GM12878 (cell line): ENCODE data around the gene SRF. TPM values are rescaled to one million over a fixed set of nuclear protein-coding genes. Genes with fewer than 3 reads are reported as not detected.

Source experiments
- CBFB ChIP-seq: IDR thresholded peaks from 2 replicates; pipeline ENCODE4 v1.6.1; 2016; ENCODE audit warnings: antibody characterized with exemption, low read depth
- CBX5 ChIP-seq: sonication (generic); IDR thresholded peaks from 2 replicates; pipeline ENCODE4 v1.6.1; 2016; ENCODE audit warnings: low read depth, moderate library complexity, mild to moderate bottlenecking, inconsistent platforms
- CHD1 ChIP-seq: IDR thresholded peaks from 2 replicates; pipeline ENCODE4 v1.6.1; 2012; ENCODE audit warnings: low read depth, low read length, improper control_type of control experiment
- CHD2 ChIP-seq: IDR thresholded peaks from 2 replicates; pipeline ENCODE4 v1.6.1; 2011; ENCODE audit warnings: low read depth, low read length, improper control_type of control experiment, borderline replicate concordance
- CHD4 ChIP-seq: fragments of 200-600 bp; sonication (generic); IDR thresholded peaks from 2 replicates; pipeline ENCODE4 v1.6.1; 2016; ENCODE audit warnings: mild to moderate bottlenecking
- CREM ChIP-seq: IDR thresholded peaks from 2 replicates; pipeline ENCODE4 v1.6.1; 2014; ENCODE audit warnings: antibody characterized with exemption, low read depth
- CTCF ChIP-seq, 3 experiments: IDR thresholded peaks in 2 of 3; conservative IDR thresholded peaks in 1 of 3; 2 replicates each; pipeline ENCODE4 v1.5.1; 2011; ENCODE audit warnings: low read depth in 3 of 3, low read length in 3 of 3, mild to moderate bottlenecking in 3 of 3, control low read depth in 2 of 3, moderate library complexity in 2 of 3, inconsistent platforms in 1 of 3, mixed read lengths in 1 of 3; ENCODE audit not compliant: control insufficient read depth in 2 of 3, insufficient read depth in 1 of 3; ENCODE audit errors: extremely low read depth in 1 of 3
- EZH2 ChIP-seq: IDR thresholded peaks from 2 replicates; pipeline ENCODE4 v1.6.1; 2012; ENCODE audit warnings: low read depth, mild to moderate bottlenecking, control low read depth, inconsistent platforms, low read length, borderline replicate concordance; ENCODE audit not compliant: control insufficient read depth
- MAX ChIP-seq: IDR thresholded peaks from 2 replicates; pipeline ENCODE4 v1.6.1; 2012; ENCODE audit warnings: low read depth, low read length, improper control_type of control experiment
- NFIC ChIP-seq: IDR thresholded peaks from 2 replicates; pipeline ENCODE4 v1.6.1; 2012; ENCODE audit warnings: low read depth, mild to moderate bottlenecking, inconsistent platforms, low read length, moderate library complexity
- POLR2A ChIP-seq: IDR thresholded peaks from 2 replicates; pipeline ENCODE4 v1.6.1; 2011; ENCODE audit warnings: low read depth, mild to moderate bottlenecking, low read length
- POLR2AphosphoS5 ChIP-seq: IDR thresholded peaks from 2 replicates; pipeline ENCODE4 v1.6.1; 2011; ENCODE audit warnings: mild to moderate bottlenecking, low read length, inconsistent platforms
- RAD51 ChIP-seq: fragments of 450-650 bp; IDR thresholded peaks from 2 replicates; pipeline ENCODE4 v1.6.1; 2016; ENCODE audit warnings: moderate library complexity, mild to moderate bottlenecking, inconsistent platforms
- RB1 ChIP-seq: fragments of 450-650 bp; formaldehyde crosslinking; IDR thresholded peaks from 2 replicates; pipeline ENCODE4 v1.6.1; 2017; ENCODE audit warnings: mild to moderate bottlenecking, borderline replicate concordance
- RUNX3 ChIP-seq: IDR thresholded peaks from 2 replicates; pipeline ENCODE4 v1.6.1; 2012; ENCODE audit warnings: low read length, inconsistent platforms
- STAT3 ChIP-seq: IDR thresholded peaks from 2 replicates; pipeline ENCODE4 v1.6.1; 2011; ENCODE audit warnings: low read depth, low read length, improper control_type of control experiment
- TARDBP ChIP-seq: IDR thresholded peaks from 2 replicates; pipeline ENCODE4 v1.6.1; 2016; ENCODE audit warnings: borderline replicate concordance
- TCF12 ChIP-seq: IDR thresholded peaks from 2 replicates; pipeline ENCODE4 v1.6.1; 2011; ENCODE audit warnings: low read depth, mild to moderate bottlenecking, low read length
- TCF3 ChIP-seq: IDR thresholded peaks from 2 replicates; pipeline ENCODE4 v1.6.1; 2012; ENCODE audit warnings: low read depth, mild to moderate bottlenecking, low read length, borderline replicate concordance; ENCODE audit not compliant: insufficient read depth
- WRNIP1 ChIP-seq: IDR thresholded peaks from 2 replicates; pipeline ENCODE4 v1.6.1; 2011; ENCODE audit warnings: low read depth, low read length, improper control_type of control experiment, borderline replicate concordance
- polyA plus RNA-seq, 11 experiments: library from polyadenylated mRNA; depleted of rRNA in 4 of 11; unstranded in 6 of 11; stranded (reverse) in 5 of 11; fragments of >200 nt; fragmentation: Nextera tagmentation in 4 of 11; fragmentation: Illumina TruSeq in 1 of 11; extraction: Ambion mirVana in 4 of 11; extraction: Trizol in 1 of 11; gene quantifications; 1 replicate in 1 of 11; 2 replicates in 10 of 11; pipeline versions ENCODE4 v1.2.1 to v1.2.3, GENCODE V29; 2011 to 2016; ENCODE audit warnings: inconsistent platforms in 2 of 11, missing spikeins in 2 of 11, low read depth in 1 of 11
- total RNA-seq, 4 experiments: library from RNA; depleted of rRNA in 3 of 4; stranded (reverse); fragments of >200 nt in 3 of 4; fragmentation: Illumina TruSeq in 1 of 4; extraction: Trizol in 1 of 4; gene quantifications; 2 replicates each; pipeline versions ENCODE4 v1.2.1 to v1.2.3, GENCODE V29; 2013 to 2021
- TF ChIP-seq, protein P1 (sequence below): fragments of 450-650 bp; IDR thresholded peaks from 2 replicates; pipeline ENCODE4 v1.6.1; 2018; ENCODE audit warnings: borderline replicate concordance, mild to moderate bottlenecking; ENCODE audit not compliant: partially characterized antibody
- TF ChIP-seq, protein P2 (sequence below): fragments of 450-650 bp; IDR thresholded peaks from 2 replicates; pipeline ENCODE4 v1.6.1; 2017; ENCODE audit warnings: low read depth, mild to moderate bottlenecking, moderate library complexity
- TF ChIP-seq, protein P3 (sequence below): IDR thresholded peaks from 2 replicates; pipeline ENCODE4 v1.6.1; 2011; ENCODE audit warnings: low read depth, mild to moderate bottlenecking, low read length, moderate library complexity, borderline replicate concordance; ENCODE audit errors: extremely low read depth

The SRF gene
- total and polyA plus RNA-seq, 10 of the 15 experiments (the other 5 are each of a cell fraction or from before 2014, with no cell fraction given), result 2.3 to 56.3 (median 28.2) TPM

DNA sequence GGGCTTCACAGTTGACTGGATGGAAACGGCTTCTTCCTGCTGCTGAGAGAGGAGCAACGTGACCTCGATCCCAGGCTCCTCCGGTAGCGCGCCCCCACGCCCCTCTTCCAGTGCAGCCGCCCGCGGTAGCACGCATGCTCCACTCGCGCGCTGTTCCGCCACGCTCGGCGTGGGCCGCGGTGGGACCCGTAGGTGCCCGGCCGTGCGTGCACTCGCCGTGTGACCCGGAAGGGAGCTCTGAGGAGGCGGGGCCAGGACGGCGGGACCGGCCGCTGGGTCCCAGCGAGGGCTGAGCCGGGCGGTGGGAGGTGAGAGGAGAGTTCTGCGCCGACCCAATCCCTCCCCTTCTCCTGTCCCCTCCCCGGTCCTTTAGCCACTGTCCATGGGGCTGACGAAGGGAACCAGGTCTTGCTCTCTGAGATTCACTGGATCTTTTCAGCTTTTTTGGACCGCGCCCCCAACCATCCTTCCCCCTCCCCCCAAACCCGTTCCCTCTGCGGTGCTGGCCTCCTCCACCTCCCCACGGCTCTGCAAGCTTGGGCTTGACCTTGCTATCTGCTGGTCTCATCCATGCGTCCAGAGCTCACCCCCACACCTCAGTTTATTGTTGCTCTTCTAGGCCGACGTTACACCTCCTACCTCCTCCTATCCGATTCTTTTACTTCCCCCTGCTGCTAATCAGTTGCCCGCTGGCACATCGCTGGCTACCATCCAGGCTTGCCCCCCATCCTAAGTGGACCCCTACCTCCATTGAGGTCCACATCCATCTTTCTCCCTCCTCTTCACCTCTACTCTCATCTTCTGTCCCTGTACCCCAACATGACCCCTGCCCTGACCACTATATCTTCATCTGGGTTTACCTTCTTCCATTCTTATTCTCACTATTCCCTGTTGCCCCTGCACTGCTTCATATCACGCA, 11.1 kb downstream of the SRF start, which contains the start of gene CUL9 (continued):
- TF ChIP-seq RB1 (peak; percentile 87; the same call in 1 of the 2 replicates), CBX5 (no peak), CHD4 (no peak), RAD51 (no peak), CTCF (IDR thresholded peaks at IDR 0.05 in 2 of 3, conservative IDR thresholded peaks at IDR 0.05 in 1 of 3; ENCODE audit: control insufficient read depth in 2 of 3, extremely low read depth in 1 of 3, insufficient read depth in 1 of 3, low read depth in 3 of 3, low read length in 3 of 3) (no peak), TARDBP (no peak), POLR2A (peak; percentile 89), RUNX3 (peak; percentile 3; the same call in 1 of the 2 replicates), STAT3 (no peak), EZH2 (no peak), TCF12 (peak; percentile 68), CHD2 (0 out of 2 replicates have a peak, but pooled peaks have one; percentile 57), WRNIP1 (no peak), NFIC (no peak), CREM (peak; percentile 59), CHD1 (no peak), TCF3 (0 out of 2 replicates have a peak, but pooled peaks have one; percentile 31), CBFB (no peak), POLR2AphosphoS5 (peak; percentile 90), MAX (peak; percentile 59; the same call in 1 of the 2 replicates)
- TF ChIP-seq, protein P1, sequence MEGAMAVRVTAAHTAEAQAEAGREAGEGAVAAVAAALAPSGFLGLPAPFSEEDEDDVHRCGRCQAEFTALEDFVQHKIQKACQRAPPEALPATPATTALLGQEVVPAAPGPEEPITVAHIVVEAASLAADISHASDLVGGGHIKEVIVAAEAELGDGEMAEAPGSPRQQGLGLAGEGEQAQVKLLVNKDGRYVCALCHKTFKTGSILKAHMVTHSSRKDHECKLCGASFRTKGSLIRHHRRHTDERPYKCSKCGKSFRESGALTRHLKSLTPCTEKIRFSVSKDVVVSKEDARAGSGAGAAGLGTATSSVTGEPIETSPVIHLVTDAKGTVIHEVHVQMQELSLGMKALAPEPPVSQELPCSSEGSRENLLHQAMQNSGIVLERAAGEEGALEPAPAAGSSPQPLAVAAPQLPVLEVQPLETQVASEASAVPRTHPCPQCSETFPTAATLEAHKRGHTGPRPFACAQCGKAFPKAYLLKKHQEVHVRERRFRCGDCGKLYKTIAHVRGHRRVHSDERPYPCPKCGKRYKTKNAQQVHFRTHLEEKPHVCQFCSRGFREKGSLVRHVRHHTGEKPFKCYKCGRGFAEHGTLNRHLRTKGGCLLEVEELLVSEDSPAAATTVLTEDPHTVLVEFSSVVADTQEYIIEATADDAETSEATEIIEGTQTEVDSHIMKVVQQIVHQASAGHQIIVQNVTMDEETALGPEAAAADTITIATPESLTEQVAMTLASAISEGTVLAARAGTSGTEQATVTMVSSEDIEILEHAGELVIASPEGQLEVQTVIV, result peak; percentile 71
- TF ChIP-seq, protein P2, sequence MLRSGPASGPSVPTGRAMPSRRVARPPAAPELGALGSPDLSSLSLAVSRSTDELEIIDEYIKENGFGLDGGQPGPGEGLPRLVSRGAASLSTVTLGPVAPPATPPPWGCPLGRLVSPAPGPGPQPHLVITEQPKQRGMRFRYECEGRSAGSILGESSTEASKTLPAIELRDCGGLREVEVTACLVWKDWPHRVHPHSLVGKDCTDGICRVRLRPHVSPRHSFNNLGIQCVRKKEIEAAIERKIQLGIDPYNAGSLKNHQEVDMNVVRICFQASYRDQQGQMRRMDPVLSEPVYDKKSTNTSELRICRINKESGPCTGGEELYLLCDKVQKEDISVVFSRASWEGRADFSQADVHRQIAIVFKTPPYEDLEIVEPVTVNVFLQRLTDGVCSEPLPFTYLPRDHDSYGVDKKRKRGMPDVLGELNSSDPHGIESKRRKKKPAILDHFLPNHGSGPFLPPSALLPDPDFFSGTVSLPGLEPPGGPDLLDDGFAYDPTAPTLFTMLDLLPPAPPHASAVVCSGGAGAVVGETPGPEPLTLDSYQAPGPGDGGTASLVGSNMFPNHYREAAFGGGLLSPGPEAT, result peak; percentile 75; the same call in 1 of the 2 replicates
- TF ChIP-seq, protein P3, sequence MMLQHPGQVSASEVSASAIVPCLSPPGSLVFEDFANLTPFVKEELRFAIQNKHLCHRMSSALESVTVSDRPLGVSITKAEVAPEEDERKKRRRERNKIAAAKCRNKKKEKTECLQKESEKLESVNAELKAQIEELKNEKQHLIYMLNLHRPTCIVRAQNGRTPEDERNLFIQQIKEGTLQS, result no peak
